GM11168 (cell line): ENCODE measurements around the gene ELK3.

ENCODE experiments used
- in situ Hi-C: fragments of 300-500 bp; cut with MboI; formaldehyde crosslinking; loops from one replicate; pipeline ENCODE4 v1.12.0; 2022; ENCODE audit warnings: low sequenced_read_pairs; ENCODE audit not compliant: unreplicated experiment

The ELK3 gene

GRCh38 chr12:96247563-96247962 lies 53.4 kb downstream of the ELK3 start:
- in situ Hi-C loops: no loop called here

GRCh38 chr12:96248136-96248931 lies 54.2 kb downstream of the ELK3 start:
- in situ Hi-C loops: no loop called here

- in situ Hi-C loops: no loop called here
Measured at GRCh38 chr12:96249196-96250118, 55.3 kb downstream of the ELK3 start.

GRCh38 chr12:96250119-96250685 lies 56.0 kb downstream of the ELK3 start:
- in situ Hi-C loops: no loop called here

- in situ Hi-C loops: no loop called here
Measured at GRCh38 chr12:96255077-96255476, 60.9 kb downstream of the ELK3 start.

DNA sequence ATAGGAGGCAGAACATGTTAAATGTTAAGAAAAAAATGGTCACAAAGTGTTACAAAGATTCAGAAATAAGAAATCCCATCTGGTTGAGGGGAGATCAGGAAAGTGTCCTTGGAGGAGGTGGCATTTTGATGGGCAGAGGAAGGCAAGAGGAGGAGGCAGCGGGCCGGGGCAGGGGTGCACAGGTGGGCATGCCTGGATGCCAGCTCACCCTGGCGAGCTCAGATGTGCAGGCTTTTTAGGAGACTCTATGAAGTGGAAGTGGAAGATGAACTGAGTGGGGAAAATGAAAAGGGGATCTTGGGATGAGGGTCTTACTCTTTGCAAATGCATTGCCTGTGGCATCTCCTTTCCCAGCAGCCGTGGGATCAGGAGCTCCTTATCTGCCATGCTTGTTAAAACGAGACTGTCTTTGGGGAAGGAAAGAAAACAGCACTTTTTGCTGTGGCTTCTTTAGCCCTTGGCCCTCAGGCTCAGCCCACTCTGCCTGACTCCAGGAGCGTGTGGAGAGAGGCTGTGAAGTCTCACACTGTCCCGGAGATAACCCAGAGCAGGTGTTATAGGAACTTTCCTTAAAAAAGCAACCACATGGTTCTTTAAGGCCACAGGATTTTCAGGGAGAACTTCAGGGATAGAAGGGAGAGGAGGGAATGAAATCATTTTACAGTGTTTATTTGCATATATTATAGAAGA lies 62.6 kb downstream of the ELK3 start:
- in situ Hi-C loops: no loop called here

DNA sequence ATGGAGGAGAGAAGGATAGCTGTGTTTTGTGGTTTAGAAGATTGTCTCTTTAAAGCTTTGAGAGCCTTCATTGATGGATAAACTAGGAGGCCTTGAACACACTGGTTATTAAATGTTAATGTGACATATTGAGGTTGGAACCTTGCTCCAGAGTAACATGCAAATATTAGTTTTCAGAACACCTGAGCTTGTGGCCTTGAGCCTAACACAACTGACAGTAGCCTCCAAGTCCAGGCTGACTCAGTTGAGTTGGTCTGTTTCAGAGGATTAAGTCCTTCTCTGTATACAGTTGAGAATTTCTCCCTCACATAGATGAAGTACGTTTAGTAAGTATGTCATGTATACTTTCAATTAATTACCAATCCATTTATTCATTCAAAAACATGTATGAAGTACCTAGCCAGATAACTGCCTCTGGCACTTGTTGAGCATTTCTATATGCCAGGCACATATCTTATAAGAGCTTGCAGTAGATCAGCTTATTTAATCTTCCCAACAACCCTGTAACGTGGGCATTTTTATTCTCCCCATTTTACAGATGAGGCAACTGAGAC lies 63.5 kb downstream of the ELK3 start:
- in situ Hi-C loops: no loop called here

GRCh38 chr12:96258104-96258961 lies 64.2 kb downstream of the ELK3 start:
- in situ Hi-C loops: no loop called here

DNA sequence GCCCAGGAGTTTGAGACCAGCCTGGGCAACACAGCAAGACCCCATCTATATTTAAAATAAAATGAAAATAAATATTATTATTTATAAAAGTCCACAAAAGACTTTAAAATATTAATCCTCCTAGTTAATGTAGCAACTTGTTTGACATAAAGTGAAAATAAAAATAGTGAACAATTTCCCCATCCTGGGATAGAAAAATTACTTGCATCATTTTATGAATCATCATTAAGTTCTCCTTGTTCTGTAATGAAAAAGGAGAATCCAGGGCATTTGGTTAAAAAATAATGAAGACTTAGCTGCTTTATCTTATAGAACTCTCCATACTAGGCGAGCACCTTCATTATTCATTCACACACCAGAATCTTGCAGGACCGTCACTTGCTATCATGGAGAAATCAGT lies 66.1 kb downstream of the ELK3 start:
- in situ Hi-C loops: no loop called here

- in situ Hi-C loops: no loop called here
Measured at GRCh38 chr12:96260644-96261043, 66.5 kb downstream of the ELK3 start.

GRCh38 chr12:96261557-96261956 lies 67.4 kb downstream of the ELK3 start:
- in situ Hi-C loops: no loop called here

GRCh38 chr12:96263449-96263902 lies 69.3 kb downstream of the ELK3 start:
- in situ Hi-C loops: no loop called here

- in situ Hi-C loops: no loop called here
Measured at GRCh38 chr12:96265400-96265799, 71.2 kb downstream of the ELK3 start.

DNA sequence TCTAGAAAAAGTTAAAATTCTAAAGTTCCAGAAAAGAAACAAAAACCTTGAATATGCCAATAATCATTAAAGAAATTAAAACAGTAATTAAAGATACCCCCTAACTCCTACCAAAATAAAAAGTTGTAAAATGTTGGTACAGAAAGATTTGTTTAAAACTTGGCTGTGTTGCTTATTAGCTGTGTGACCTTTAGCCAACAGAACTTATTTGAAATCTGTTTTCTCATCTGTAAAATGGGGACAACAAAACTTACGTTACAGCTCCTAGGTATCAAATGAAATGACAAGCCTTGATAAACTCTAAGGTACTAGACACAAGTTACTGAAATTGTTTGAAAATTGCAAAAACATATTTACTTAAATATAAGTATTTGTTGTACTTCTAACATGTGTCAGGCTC lies 71.7 kb downstream of the ELK3 start:
- in situ Hi-C loops: no loop called here

DNA sequence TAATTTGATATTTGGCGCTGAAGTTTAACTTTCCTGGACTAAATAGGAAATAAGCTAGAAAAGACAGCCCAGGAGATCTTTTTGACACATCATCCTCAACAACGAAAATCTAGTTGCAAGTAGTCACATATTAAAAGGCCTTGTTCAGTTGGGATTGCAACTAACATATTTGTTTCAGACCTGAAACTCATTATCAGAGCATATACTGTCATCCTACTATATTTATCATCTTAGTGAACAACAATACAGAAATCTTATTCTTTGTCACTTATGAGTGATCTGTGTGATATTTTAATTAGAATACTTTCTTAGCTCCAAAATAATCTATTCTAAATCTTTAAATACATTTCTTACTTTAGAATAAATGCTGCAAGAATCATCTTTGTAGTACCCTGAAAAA lies 72.1 kb downstream of the ELK3 start:
- in situ Hi-C loops: no loop called here

- in situ Hi-C loops: no loop called here
Measured at GRCh38 chr12:96271469-96272199, 77.5 kb downstream of the ELK3 start.

DNA sequence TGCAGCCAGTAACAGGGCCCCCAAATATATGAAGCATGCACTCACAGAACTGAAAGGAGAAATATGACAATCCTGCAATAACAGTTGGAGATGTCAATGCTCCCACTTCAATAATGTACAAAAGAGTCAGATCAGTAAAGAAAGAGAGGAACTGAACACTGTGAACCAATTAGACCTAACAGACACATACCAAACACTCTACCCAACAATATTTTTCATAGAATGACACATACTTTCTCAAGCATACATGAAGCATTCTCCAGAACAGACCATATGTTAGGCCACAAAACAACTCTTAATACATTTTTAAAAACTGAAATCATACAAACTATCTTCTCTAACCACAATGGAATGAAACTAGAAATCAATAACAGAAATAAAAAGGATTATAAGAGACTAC lies 80.2 kb downstream of the ELK3 start:
- in situ Hi-C loops: no loop called here

GRCh38 chr12:96285158-96285557 lies 91.0 kb downstream of the ELK3 start:
- in situ Hi-C loops: no loop called here

GRCh38 chr12:96289067-96289466 lies 94.9 kb downstream of the ELK3 start:
- in situ Hi-C loops: no loop called here
